ENCODE measurements around the gene DYRK2. TPM values are rescaled to one million over a fixed set of nuclear protein-coding genes. Genes with fewer than 3 reads are reported as not detected.

The DYRK2 gene
- total RNA-seq, 1 experiment from 2014 or later = 58.2 TPM

- H3K27me3 ChIP-seq = no peaks in the 10 kb centered on the region
- peak; percentile 14 to 48 for DNase-seq
- H3K9me3 ChIP-seq (replicated peaks) = no peaks in the 10 kb centered on the region
- peak overlapping the region; percentile 100 for H3K4me3 ChIP-seq
- H3K4me1 ChIP-seq = peaks cover 8% of the 10 kb centered on the region
- peak overlapping the region; percentile 96 for H3K27ac ChIP-seq
- H3K36me3 ChIP-seq = peaks cover 54% of the 10 kb centered on the region
These were observed 2.7 kb downstream of the DYRK2 start for GRCh38 chr12:67651132-67651695.

GRCh38 chr12:67655829-67656228, 7.3 kb downstream of the DYRK2 start:
- peaks cover 10% of the 10 kb centered on the region for H3K4me1 ChIP-seq
- H3K9me3 ChIP-seq (replicated peaks) = no peaks in the 10 kb centered on the region
- no peaks in the 10 kb centered on the region for H3K27me3 ChIP-seq
- no peak overlapping the region for H3K27ac ChIP-seq
- DNase-seq = no peak
- peaks cover 87% of the 10 kb centered on the region for H3K36me3 ChIP-seq
- no peak overlapping the region for H3K4me3 ChIP-seq

GRCh38 chr12:67656251-67656650, 7.7 kb downstream of the DYRK2 start:
- no peak overlapping the region for H3K27ac ChIP-seq
- peaks cover 85% of the 10 kb centered on the region for H3K36me3 ChIP-seq
- H3K4me1 ChIP-seq = peaks cover 14% of the 10 kb centered on the region
- H3K4me3 ChIP-seq = no peak overlapping the region
- H3K9me3 ChIP-seq (replicated peaks) = no peaks in the 10 kb centered on the region
- no peak for DNase-seq
- no peaks in the 10 kb centered on the region for H3K27me3 ChIP-seq

GRCh38 chr12:67658486-67658885, 9.9 kb downstream of the DYRK2 start:
- H3K9me3 ChIP-seq (replicated peaks) = no peaks in the 10 kb centered on the region
- H3K36me3 ChIP-seq = peaks cover 80% of the 10 kb centered on the region
- H3K4me1 ChIP-seq = peaks cover 26% of the 10 kb centered on the region
- no peak overlapping the region for H3K27ac ChIP-seq
- DNase-seq = no peak
- no peaks in the 10 kb centered on the region for H3K27me3 ChIP-seq
- H3K4me3 ChIP-seq = no peak overlapping the region

GRCh38 chr12:67659292-67659691, 10.7 kb downstream of the DYRK2 start:
- Histone ChIP-seq H3K4me3 (no peak overlapping the region), H3K4me1 (peaks cover 26% of the 10 kb centered on the region), H3K27me3 (no peaks in the 10 kb centered on the region), H3K36me3 (peaks cover 80% of the 10 kb centered on the region), H3K9me3 (replicated peaks) (no peaks in the 10 kb centered on the region), H3K27ac (no peak overlapping the region)
- no peak for DNase-seq

- H3K27me3 ChIP-seq = no peaks in the 10 kb centered on the region
- DNase-seq = peak; percentile 12 to 76
- H3K4me1 ChIP-seq = peaks cover 26% of the 10 kb centered on the region
- H3K4me3 ChIP-seq = no peak overlapping the region
- peaks cover 62% of the 10 kb centered on the region for H3K36me3 ChIP-seq
- peak overlapping the region; percentile 25 for H3K27ac ChIP-seq
- no peaks in the 10 kb centered on the region for H3K9me3 ChIP-seq (replicated peaks)
These were observed 12.9 kb downstream of the DYRK2 start for GRCh38 chr12:67661311-67662021.

- H3K27ac ChIP-seq = no peak overlapping the region
- peaks cover 26% of the 10 kb centered on the region for H3K4me1 ChIP-seq
- H3K4me3 ChIP-seq = no peak overlapping the region
- no peak for DNase-seq
- no peaks in the 10 kb centered on the region for H3K27me3 ChIP-seq
- peaks cover 47% of the 10 kb centered on the region for H3K36me3 ChIP-seq
- H3K9me3 ChIP-seq (replicated peaks) = no peaks in the 10 kb centered on the region
These were observed 14.5 kb downstream of the DYRK2 start for GRCh38 chr12:67662910-67663538.

GRCh38 chr12:67664171-67664570, 15.6 kb downstream of the DYRK2 start:
- H3K36me3 ChIP-seq = peaks cover 37% of the 10 kb centered on the region
- no peak overlapping the region for H3K4me3 ChIP-seq
- H3K27ac ChIP-seq = no peak overlapping the region
- DNase-seq = no peak
- H3K27me3 ChIP-seq = no peaks in the 10 kb centered on the region
- H3K9me3 ChIP-seq (replicated peaks) = no peaks in the 10 kb centered on the region
- peaks cover 26% of the 10 kb centered on the region for H3K4me1 ChIP-seq

- Histone ChIP-seq H3K36me3 (peaks cover 32% of the 10 kb centered on the region), H3K4me3 (no peak overlapping the region), H3K9me3 (replicated peaks) (no peaks in the 10 kb centered on the region), H3K27me3 (no peaks in the 10 kb centered on the region), H3K27ac (no peak overlapping the region), H3K4me1 (peaks cover 18% of the 10 kb centered on the region)
- DNase-seq = no peak
These were observed 17.1 kb downstream of the DYRK2 start for GRCh38 chr12:67665679-67666078.

- Histone ChIP-seq H3K9me3 (replicated peaks) (no peaks in the 10 kb centered on the region), H3K4me1 (peaks cover 8% of the 10 kb centered on the region), H3K27me3 (no peaks in the 10 kb centered on the region), H3K27ac (no peak overlapping the region), H3K36me3 (peaks cover 28% of the 10 kb centered on the region), H3K4me3 (no peak overlapping the region)
- DNase-seq = no peak
These were observed 18.1 kb downstream of the DYRK2 start for GRCh38 chr12:67666605-67667004.

- Histone ChIP-seq H3K4me3 (no peak overlapping the region), H3K9me3 (replicated peaks) (no peaks in the 10 kb centered on the region), H3K36me3 (peaks cover 20% of the 10 kb centered on the region), H3K4me1 (no peaks in the 10 kb centered on the region; the same call in 1 of the 2 replicates), H3K27ac (no peak overlapping the region), H3K27me3 (no peaks in the 10 kb centered on the region)
- no peak for DNase-seq
These were observed 18.9 kb downstream of the DYRK2 start for GRCh38 chr12:67667276-67668073.

GRCh38 chr12:67669217-67669933, 20.8 kb downstream of the DYRK2 start:
- Histone ChIP-seq H3K4me3 (no peak overlapping the region), H3K36me3 (peaks cover 2% of the 10 kb centered on the region), H3K27ac (no peak overlapping the region), H3K4me1 (no peaks in the 10 kb centered on the region; the same call in 1 of the 2 replicates), H3K9me3 (replicated peaks) (peaks cover 6% of the 10 kb centered on the region), H3K27me3 (no peaks in the 10 kb centered on the region)
- DNase-seq = no peak

GRCh38 chr12:67669934-67670631, 21.5 kb downstream of the DYRK2 start:
- Histone ChIP-seq H3K4me3 (no peak overlapping the region), H3K27ac (no peak overlapping the region), H3K9me3 (replicated peaks) (peaks cover 6% of the 10 kb centered on the region), H3K4me1 (no peaks in the 10 kb centered on the region), H3K27me3 (no peaks in the 10 kb centered on the region), H3K36me3 (no peaks in the 10 kb centered on the region; the same call in 1 of the 2 replicates)
- DNase-seq = no peak

GRCh38 chr12:67671419-67671818, 22.9 kb downstream of the DYRK2 start:
- peaks cover 6% of the 10 kb centered on the region for H3K9me3 ChIP-seq (replicated peaks)
- no peak overlapping the region for H3K27ac ChIP-seq
- no peaks in the 10 kb centered on the region for H3K4me1 ChIP-seq
- H3K36me3 ChIP-seq = no peaks in the 10 kb centered on the region
- H3K27me3 ChIP-seq = no peaks in the 10 kb centered on the region
- no peak for DNase-seq
- H3K4me3 ChIP-seq = no peak overlapping the region
